GM12878 (cell line): ENCODE data around the gene ZC3H15. TPM values are rescaled to one million over a fixed set of nuclear protein-coding genes. Genes with fewer than 3 reads are reported as not detected.

Experiments used
- CEBPB ChIP-seq, 2 experiments: fragments of 150-350 bp in 1 of 2; IDR thresholded peaks; 2 replicates each; pipeline ENCODE4 v1.6.1; 2012 to 2014; ENCODE audit warnings: low read depth in 2 of 2, low read length in 2 of 2, borderline replicate concordance in 1 of 2, inconsistent platforms in 1 of 2
- CHD4 ChIP-seq: fragments of 200-600 bp; sonication (generic); IDR thresholded peaks from 2 replicates; pipeline ENCODE4 v1.6.1; 2016; ENCODE audit warnings: mild to moderate bottlenecking
- DPF2 ChIP-seq: fragments of 450-650 bp; IDR thresholded peaks from 2 replicates; pipeline ENCODE4 v1.6.1; 2017; ENCODE audit warnings: mild to moderate bottlenecking
- EZH2 ChIP-seq: IDR thresholded peaks from 2 replicates; pipeline ENCODE4 v1.6.1; 2012; ENCODE audit warnings: low read depth, mild to moderate bottlenecking, control low read depth, inconsistent platforms, low read length, borderline replicate concordance; ENCODE audit not compliant: control insufficient read depth
- FOXM1 ChIP-seq: IDR thresholded peaks from 2 replicates; pipeline ENCODE4 v1.6.1; 2012; ENCODE audit warnings: low read depth, mild to moderate bottlenecking, inconsistent platforms, low read length, moderate library complexity
- IKZF2 ChIP-seq, 2 experiments: fragments of 450-650 bp; IDR thresholded peaks; 2 replicates each; pipeline ENCODE4 v1.6.1; 2017; ENCODE audit warnings: mild to moderate bottlenecking in 2 of 2, moderate library complexity in 2 of 2
- IRF4 ChIP-seq: IDR thresholded peaks from 2 replicates; pipeline ENCODE4 v1.6.1; 2011; ENCODE audit warnings: low read depth, low read length
- KDM1A ChIP-seq: fragments of 200-600 bp; sonication (generic); IDR thresholded peaks from 2 replicates; pipeline ENCODE4 v1.6.1; 2016; ENCODE audit warnings: borderline replicate concordance
- KLF5 ChIP-seq: fragments of 450-650 bp; IDR thresholded peaks from 2 replicates; pipeline ENCODE4 v1.6.1; 2014; ENCODE audit warnings: mild to moderate bottlenecking; ENCODE audit not compliant: partially characterized antibody
- MYB ChIP-seq: fragments of 150-350 bp; IDR thresholded peaks from 2 replicates; pipeline ENCODE4 v1.6.1; 2014; ENCODE audit warnings: mild to moderate bottlenecking, low read depth, low read length, borderline replicate concordance
- NFIC ChIP-seq: IDR thresholded peaks from 2 replicates; pipeline ENCODE4 v1.6.1; 2012; ENCODE audit warnings: low read depth, mild to moderate bottlenecking, inconsistent platforms, low read length, moderate library complexity
- POU2F2 ChIP-seq: IDR thresholded peaks from 3 replicates; pipeline ENCODE4 v1.6.1; 2011; ENCODE audit warnings: low read depth, mild to moderate bottlenecking, low read length, borderline replicate concordance
- RELA ChIP-seq: fragments of 450-650 bp; IDR thresholded peaks from 2 replicates; pipeline ENCODE4 v1.8.0; 2014; ENCODE audit warnings: borderline replicate concordance; ENCODE audit not compliant: partially characterized antibody
- SPI1 ChIP-seq: IDR thresholded peaks from 2 replicates; pipeline ENCODE4 v1.6.1; 2011; ENCODE audit warnings: low read depth, mild to moderate bottlenecking, low read length, moderate library complexity, borderline replicate concordance; ENCODE audit not compliant: insufficient read depth
- TAF1 ChIP-seq: IDR thresholded peaks from 2 replicates; pipeline ENCODE4 v1.6.1; 2011; ENCODE audit warnings: mild to moderate bottlenecking, low read depth, low read length, borderline replicate concordance
- TCF7 ChIP-seq: IDR thresholded peaks from 2 replicates; pipeline ENCODE4 v1.6.1; 2014; ENCODE audit warnings: antibody characterized with exemption, borderline replicate concordance
- YBX1 ChIP-seq: fragments of 450-650 bp; IDR thresholded peaks from 2 replicates; pipeline ENCODE4 v1.6.1; 2016; ENCODE audit warnings: antibody characterized with exemption
- YY1 ChIP-seq: IDR thresholded peaks from 2 replicates; pipeline ENCODE4 v1.6.1; 2011; ENCODE audit warnings: low read depth, mild to moderate bottlenecking, low read length
- polyA plus RNA-seq, 11 experiments: library from polyadenylated mRNA; depleted of rRNA in 4 of 11; unstranded in 6 of 11; stranded (reverse) in 5 of 11; fragments of >200 nt; fragmentation: Nextera tagmentation in 4 of 11; fragmentation: Illumina TruSeq in 1 of 11; extraction: Ambion mirVana in 4 of 11; extraction: Trizol in 1 of 11; gene quantifications; 1 replicate in 1 of 11; 2 replicates in 10 of 11; pipeline versions ENCODE4 v1.2.1 to v1.2.3, GENCODE V29; 2011 to 2016; ENCODE audit warnings: inconsistent platforms in 2 of 11, missing spikeins in 2 of 11, low read depth in 1 of 11
- total RNA-seq, 4 experiments: library from RNA; depleted of rRNA in 3 of 4; stranded (reverse); fragments of >200 nt in 3 of 4; fragmentation: Illumina TruSeq in 1 of 4; extraction: Trizol in 1 of 4; gene quantifications; 2 replicates each; pipeline versions ENCODE4 v1.2.1 to v1.2.3, GENCODE V29; 2013 to 2021
- TF ChIP-seq, protein P1 (sequence below): IDR thresholded peaks from 2 replicates; pipeline ENCODE4 v1.6.1; 2012; ENCODE audit warnings: low read depth, low read length, improper control_type of control experiment

ZC3H15 gene
- total and polyA plus RNA-seq, 10 of the 15 experiments (the other 5 are each of a cell fraction or from before 2014, with no cell fraction given): 51.5 to 152 (median 123) TPM

DNA sequence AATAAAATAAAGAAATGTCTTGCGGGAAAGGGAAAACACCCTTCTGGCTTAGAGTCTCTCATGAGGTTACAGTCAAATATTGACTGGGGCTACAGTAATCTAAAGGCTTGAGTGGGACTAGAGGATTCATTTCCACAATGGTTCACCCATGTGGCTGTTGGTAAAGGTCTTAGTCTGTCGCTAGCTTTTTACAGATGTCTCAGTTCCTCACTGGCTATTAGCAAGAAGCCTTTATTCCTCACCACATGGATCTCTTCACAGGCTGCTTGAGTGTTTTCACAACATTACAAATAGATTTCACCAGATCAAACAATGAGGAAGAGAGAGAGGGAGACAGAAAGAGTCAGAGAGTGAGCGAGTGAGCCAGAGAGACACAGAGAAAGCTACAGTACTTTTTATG lies 8.3 kb upstream of the ZC3H15 start (continued):
- no peak for TF ChIP-seq KDM1A
- TF ChIP-seq YBX1: no peak
- no peak for TF ChIP-seq FOXM1
- TF ChIP-seq, protein P1, sequence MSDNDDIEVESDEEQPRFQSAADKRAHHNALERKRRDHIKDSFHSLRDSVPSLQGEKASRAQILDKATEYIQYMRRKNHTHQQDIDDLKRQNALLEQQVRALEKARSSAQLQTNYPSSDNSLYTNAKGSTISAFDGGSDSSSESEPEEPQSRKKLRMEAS: no peak
- peak in 1 of 2 experiments; percentile 42; a peak in 2 of 4 replicates for TF ChIP-seq IKZF2 (IDR thresholded peaks at IDR 0.05)
- TF ChIP-seq YY1: no peak
- TF ChIP-seq SPI1: peak; percentile 92
- TF ChIP-seq CEBPB (IDR thresholded peaks at IDR 0.05; ENCODE audit: borderline replicate concordance in 1 of 2, low read depth in 2 of 2, low read length in 2 of 2): no peak
- TF ChIP-seq EZH2: no peak
- no peak for TF ChIP-seq MYB
- no peak for TF ChIP-seq RELA
- no peak for TF ChIP-seq KLF5
- TF ChIP-seq DPF2: 0 out of 2 replicates have a peak, but pooled peaks have one; percentile 21
- TF ChIP-seq POU2F2: 0 out of 3 replicates have a peak, but pooled peaks have one; percentile 14
- TF ChIP-seq NFIC: no peak
- TF ChIP-seq TAF1: no peak
- TF ChIP-seq CHD4: no peak
- no peak for TF ChIP-seq TCF7
- no peak for TF ChIP-seq IRF4
